Measurements from ENCODE around the gene TRIM7. TPM values are rescaled to one million over a fixed set of nuclear protein-coding genes. Genes with fewer than 3 reads are reported as not detected.

Gene TRIM7
- 0.94 and 1.9 TPM in 2 replicates for total RNA-seq

GRCh38 chr5:181204826-181205760 is at the start of gene TRIM7:
TSS of gene TRIM7 (minus strand) at chr5:181205196. CDS start at chr5:181205110, 86 bp downstream.

DNA sequence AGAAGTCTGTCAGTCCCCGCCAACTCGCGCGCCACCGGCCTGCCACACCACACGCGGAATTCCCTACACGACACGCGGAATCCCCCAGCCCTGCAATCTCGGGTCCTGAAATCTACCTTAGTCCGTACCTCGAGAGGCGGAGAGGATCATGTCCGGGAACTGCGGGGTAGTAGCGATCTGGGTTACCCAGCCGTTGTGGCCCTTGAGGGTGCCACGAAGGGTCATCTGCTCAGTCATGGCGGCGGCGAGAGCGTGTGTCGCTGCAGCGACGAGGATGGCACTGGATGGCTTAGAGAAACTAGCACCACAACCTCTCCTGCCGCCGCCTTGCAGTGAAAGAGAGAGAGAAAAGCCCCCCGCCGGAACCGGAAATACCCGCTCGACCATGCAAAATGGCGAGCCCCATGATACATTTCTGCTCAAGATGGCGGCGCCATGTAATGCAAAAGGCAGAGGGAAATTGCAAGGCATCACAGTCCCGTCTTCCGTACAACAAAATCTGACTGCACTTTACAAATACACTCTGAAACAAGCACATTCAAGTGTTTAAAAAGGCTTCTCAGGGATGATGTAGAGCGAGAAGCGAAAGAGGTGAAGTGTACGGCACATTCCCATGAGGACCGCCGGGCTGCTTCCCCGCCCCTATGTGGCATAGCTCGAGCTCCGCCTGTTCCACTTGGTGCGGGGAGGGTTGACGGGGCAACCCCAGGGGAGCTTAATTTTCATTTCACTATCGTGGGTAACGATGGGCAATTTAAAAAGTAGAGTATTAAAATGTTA is 38.8 kb upstream of the TRIM7 start, which contains the start of gene RACK1:
TSS of gene RACK1 (minus strand) at position 343 of the 780 bp plus-strand sequence. CDS start at position 237, 106 bp downstream.

GRCh38 chr5:181223058-181223728 is 18.2 kb upstream of the TRIM7 start, which contains the start of gene TRIM41:
TSS of gene TRIM41 (plus strand) at chr5:181223281. CDS start at chr5:181224000, 719 bp downstream.

GRCh38 chr5:181146927-181147636 is 57.9 kb downstream of the TRIM7 start, which contains the start of gene OR2V2:
TSS of gene OR2V2 (plus strand) at chr5:181147586. CDS start at chr5:181154943, 7,357 bp downstream.

Other genes starting within 250 kb of the TRIM7 start
- not detected in 2 replicates for gene BTNL3, start 216.3 kb downstream of the TRIM7 start, total RNA-seq
- not detected in 2 replicates for gene BTNL9, start 164.9 kb downstream of the TRIM7 start, total RNA-seq
- gene OR2V1, start 74.0 kb downstream of the TRIM7 start, total RNA-seq: not detected in 2 replicates
- not detected in 2 replicates for gene OR2V2, start 57.6 kb downstream of the TRIM7 start, total RNA-seq
- gene TRIM41, start 18.1 kb upstream of the TRIM7 start, total RNA-seq: 13.0 and 15.8 TPM in 2 replicates
- gene RACK1, start 38.7 kb upstream of the TRIM7 start, total RNA-seq: 3,255 and 5,180 TPM in 2 replicates
- gene TRIM52, start 55.9 kb upstream of the TRIM7 start, total RNA-seq: 4.4 and 5.7 TPM in 2 replicates
- not detected in 2 replicates for gene OR4F3, start 162.1 kb upstream of the TRIM7 start, total RNA-seq

All from pericardium fibroblast (primary cell).